Measurements from ENCODE around the gene TMEM158. TPM values are rescaled to one million over a fixed set of nuclear protein-coding genes. Genes with fewer than 3 reads are reported as not detected.

The TMEM158 gene
- total and polyA plus RNA-seq, 10 of the 15 experiments (the other 5 are each of a cell fraction or from before 2014, with no cell fraction given): not detected

DNA sequence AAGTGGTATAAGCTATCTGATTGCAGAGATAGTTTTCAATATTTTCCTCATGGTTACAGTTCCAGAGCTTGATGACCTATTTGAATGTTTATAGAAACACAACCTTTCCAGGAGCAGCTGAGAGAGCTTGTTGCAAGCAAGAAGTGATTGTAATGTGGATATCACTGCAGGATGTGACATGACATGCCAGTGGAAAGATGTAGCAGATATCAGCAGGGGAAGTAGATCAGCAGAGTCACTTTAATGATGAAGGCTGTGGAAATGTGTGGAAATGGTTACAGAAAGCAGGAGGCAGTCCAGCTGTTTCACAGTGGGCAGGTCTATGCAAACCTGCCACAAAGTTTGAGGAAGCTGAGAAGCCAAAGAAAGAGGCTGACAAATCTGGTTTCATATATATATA, 21.0 kb downstream of the TMEM158 start:
- Histone ChIP-seq H3K27me3 (replicated peaks in 1 of 2; ENCODE audit: control insufficient read depth in 2 of 2, insufficient read depth in 2 of 2, low read length in 1 of 2) (peaks cover 0 to 2% of the 10 kb centered on the region in 2 experiments; a peak in 2 of 4 replicates), H2AFZ (ENCODE audit: control insufficient read depth, low read depth, low read length) (no peak overlapping the region), H3K27ac (ENCODE audit: control insufficient read depth, insufficient read depth) (no peak overlapping the region), H3K4me3 (no peak overlapping the region), H3K4me2 (ENCODE audit: control insufficient read depth, insufficient read depth) (no peak overlapping the region), H3K4me1 (ENCODE audit: control insufficient read depth, insufficient read depth, low read length) (no peaks in the 10 kb centered on the region), H3K79me2 (ENCODE audit: control insufficient read depth, insufficient read depth, low read length) (no peaks in the 10 kb centered on the region), H4K20me1 (ENCODE audit: control insufficient read depth, insufficient read depth) (no peaks in the 10 kb centered on the region), H3K9me3 (replicated peaks; ENCODE audit: control insufficient read depth, insufficient read depth, low read length) (no peaks in the 10 kb centered on the region), H3K36me3 (ENCODE audit: control insufficient read depth in 2 of 2, insufficient read depth in 2 of 2, low read length in 1 of 2) (no peaks in the 10 kb centered on the region), H3K9ac (ENCODE audit: control insufficient read depth, insufficient read depth, low read length) (no peak overlapping the region)
- DNase-seq (ENCODE audit: low read depth, low spot score): no peak
- intact Hi-C loops (cut with micrococcal nuclease; ENCODE audit: unreplicated experiment) (no loop called here), in situ Hi-C loops (cut with MboI) (no loop called here)
- ATAC-seq: no peak
- ChIA-PET SMC1A (ENCODE audit: uncharacterized antibody, unreplicated experiment) (interaction anchor here (0.7 to 9.0 kb wide), 4 partner anchors 87 to 281 kb away, joined by 3 to 241 read pairs (median 4); no protein-coding TSS in a partner anchor), RAD21 (ENCODE audit: unreplicated experiment) (interaction anchor here (1.2 to 1.6 kb wide), 2 partner anchors 163 to 165 kb away, joined by 4 to 7 read pairs; no protein-coding TSS in a partner anchor), POLR2A (no interaction called here), CTCF (interaction anchor here (1.7 to 9.4 kb wide), 2 partner anchors 10 to 163 kb away, joined by 4 to 416 read pairs; no protein-coding TSS in a partner anchor)
- BruUV-seq (replicated peaks): no TSS peak
- FAIRE-seq: no peak
- no peak for TF ChIP-seq PBX3 (IDR thresholded peaks at IDR 0.05; ENCODE audit: insufficient replicate concordance, low read depth, low read length)
- no peak for TF ChIP-seq ETV6 (conservative IDR thresholded peaks at IDR 0.05 in 1 of 2, IDR thresholded peaks at IDR 0.05 in 1 of 2; ENCODE audit: borderline replicate concordance in 1 of 2, low read depth in 1 of 2)
- no peak for TF ChIP-seq ZSCAN29 (IDR thresholded peaks at IDR 0.05)
- TF ChIP-seq CHD2 (IDR thresholded peaks at IDR 0.05; ENCODE audit: borderline replicate concordance, low read depth, low read length): no peak
- no peak for TF ChIP-seq ZNF207 (IDR thresholded peaks at IDR 0.05; ENCODE audit: borderline replicate concordance)
- TF ChIP-seq STAT1 (conservative IDR thresholded peaks at IDR 0.05): no peak
- no peak for TF ChIP-seq ZBTB4 (CRISPR knock-in tag; IDR thresholded peaks at IDR 0.05)
- no peak for TF ChIP-seq EED (IDR thresholded peaks at IDR 0.05; ENCODE audit: low read depth)
- TF ChIP-seq CBX3 (IDR thresholded peaks at IDR 0.05; ENCODE audit: borderline replicate concordance, low read depth): no peak
- TF ChIP-seq RUNX3 (IDR thresholded peaks at IDR 0.05; ENCODE audit: low read length): no peak
- TF ChIP-seq, protein P1, sequence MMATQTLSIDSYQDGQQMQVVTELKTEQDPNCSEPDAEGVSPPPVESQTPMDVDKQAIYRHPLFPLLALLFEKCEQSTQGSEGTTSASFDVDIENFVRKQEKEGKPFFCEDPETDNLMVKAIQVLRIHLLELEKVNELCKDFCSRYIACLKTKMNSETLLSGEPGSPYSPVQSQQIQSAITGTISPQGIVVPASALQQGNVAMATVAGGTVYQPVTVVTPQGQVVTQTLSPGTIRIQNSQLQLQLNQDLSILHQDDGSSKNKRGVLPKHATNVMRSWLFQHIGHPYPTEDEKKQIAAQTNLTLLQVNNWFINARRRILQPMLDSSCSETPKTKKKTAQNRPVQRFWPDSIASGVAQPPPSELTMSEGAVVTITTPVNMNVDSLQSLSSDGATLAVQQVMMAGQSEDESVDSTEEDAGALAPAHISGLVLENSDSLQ (IDR thresholded peaks at IDR 0.05): no peak
- no peak for TF ChIP-seq SREBF1 (IDR thresholded peaks at IDR 0.05; ENCODE audit: low read length)
- no peak for TF ChIP-seq CBX5 (IDR thresholded peaks at IDR 0.05; ENCODE audit: low read depth)

All from GM12878 (cell line).